WERI-Rb-1 (cell line): ENCODE data around the gene TM4SF5.

ENCODE experiments used
- DNase-seq: peaks from one replicate; pipeline ENCODE4 v3.0.0-alpha.2; 2020
- H3K27ac ChIP-seq: fragments of 250-450 bp; sonication (Bioruptor Pico); 2 replicates; pipeline ENCODE4 v1.5.1; 2020; ENCODE audit warnings: mild to moderate bottlenecking, moderate library complexity
- H3K27me3 ChIP-seq: fragments of 250-450 bp; sonication (Bioruptor Pico); 2 replicates; pipeline ENCODE4 v1.5.1; 2021; ENCODE audit warnings: mild to moderate bottlenecking, low read depth, moderate library complexity; ENCODE audit not compliant: insufficient read depth, severe bottlenecking
- H3K36me3 ChIP-seq: fragments of 250-450 bp; sonication (Bioruptor Pico); 2 replicates; pipeline ENCODE4 v1.5.1; 2020; ENCODE audit warnings: mild to moderate bottlenecking, moderate library complexity
- H3K4me3 ChIP-seq: 2 replicates; pipeline ENCODE4 v1.5.1; 2011; ENCODE audit warnings: low read depth, mild to moderate bottlenecking, control low read depth, low read length
- H3K9me3 ChIP-seq: fragments of 250-450 bp; sonication (Bioruptor Pico); 2 replicates; pipeline ENCODE4 v1.5.1; 2021; ENCODE audit warnings: mild to moderate bottlenecking, moderate library complexity; ENCODE audit not compliant: severe bottlenecking
- TF ChIP-seq, protein P1 (sequence below): IDR thresholded peaks from 2 replicates; pipeline ENCODE4 v1.5.1; 2011; ENCODE audit warnings: low read depth, mild to moderate bottlenecking, control low read depth, inconsistent platforms, low read length

Gene TM4SF5

DNA sequence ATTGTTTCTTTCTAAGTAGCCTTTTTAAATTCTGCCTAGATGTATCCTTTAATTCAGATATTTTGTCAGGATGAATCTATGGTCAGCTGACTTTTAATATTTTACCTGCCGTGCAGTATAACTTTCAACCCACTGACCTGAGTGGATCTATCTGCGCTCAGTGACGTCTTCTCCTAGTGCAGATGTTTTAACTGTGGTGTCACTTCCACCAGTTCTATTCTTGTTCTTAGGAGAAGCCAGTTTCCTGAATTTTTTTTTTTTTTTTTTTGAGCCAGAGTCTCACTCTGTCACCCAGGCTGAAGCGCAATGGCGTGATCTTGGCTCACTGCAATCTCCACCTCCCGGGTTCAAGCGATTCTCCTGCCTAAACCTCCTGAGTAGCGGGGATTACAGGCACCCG, 5.0 kb upstream of the TM4SF5 start:
- H3K36me3 ChIP-seq: no peaks in the 10 kb centered on the region
- no peaks in the 10 kb centered on the region for H3K27me3 ChIP-seq
- H3K27ac ChIP-seq: no peak overlapping the region
- TF ChIP-seq, protein P1, sequence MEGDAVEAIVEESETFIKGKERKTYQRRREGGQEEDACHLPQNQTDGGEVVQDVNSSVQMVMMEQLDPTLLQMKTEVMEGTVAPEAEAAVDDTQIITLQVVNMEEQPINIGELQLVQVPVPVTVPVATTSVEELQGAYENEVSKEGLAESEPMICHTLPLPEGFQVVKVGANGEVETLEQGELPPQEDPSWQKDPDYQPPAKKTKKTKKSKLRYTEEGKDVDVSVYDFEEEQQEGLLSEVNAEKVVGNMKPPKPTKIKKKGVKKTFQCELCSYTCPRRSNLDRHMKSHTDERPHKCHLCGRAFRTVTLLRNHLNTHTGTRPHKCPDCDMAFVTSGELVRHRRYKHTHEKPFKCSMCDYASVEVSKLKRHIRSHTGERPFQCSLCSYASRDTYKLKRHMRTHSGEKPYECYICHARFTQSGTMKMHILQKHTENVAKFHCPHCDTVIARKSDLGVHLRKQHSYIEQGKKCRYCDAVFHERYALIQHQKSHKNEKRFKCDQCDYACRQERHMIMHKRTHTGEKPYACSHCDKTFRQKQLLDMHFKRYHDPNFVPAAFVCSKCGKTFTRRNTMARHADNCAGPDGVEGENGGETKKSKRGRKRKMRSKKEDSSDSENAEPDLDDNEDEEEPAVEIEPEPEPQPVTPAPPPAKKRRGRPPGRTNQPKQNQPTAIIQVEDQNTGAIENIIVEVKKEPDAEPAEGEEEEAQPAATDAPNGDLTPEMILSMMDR: no peak
- DNase-seq: no peak
- H3K9me3 ChIP-seq: no peaks in the 10 kb centered on the region
- H3K4me3 ChIP-seq: no peak overlapping the region

DNA sequence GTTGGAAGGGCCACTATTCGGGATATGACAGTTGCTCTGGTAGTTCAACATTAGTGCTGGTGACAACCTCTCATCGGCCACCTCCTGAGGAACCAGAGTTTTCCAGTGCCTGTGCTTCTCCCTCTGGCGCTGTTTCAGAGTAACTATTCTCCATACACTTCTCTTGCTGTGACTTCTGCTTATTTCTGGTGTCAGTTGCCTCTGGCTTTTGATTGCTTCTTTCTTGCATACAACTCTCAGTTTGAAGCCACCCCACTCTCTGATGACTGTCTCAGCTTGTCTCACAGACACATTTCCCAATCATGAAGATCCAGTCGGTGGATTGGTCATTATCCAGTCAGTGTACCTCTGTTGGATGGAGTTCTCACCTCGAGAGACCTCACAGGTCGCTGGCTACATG, 3.4 kb upstream of the TM4SF5 start:
- Histone ChIP-seq H3K27ac (no peak overlapping the region), H3K36me3 (no peaks in the 10 kb centered on the region), H3K9me3 (no peaks in the 10 kb centered on the region), H3K27me3 (no peaks in the 10 kb centered on the region), H3K4me3 (no peak overlapping the region)
- TF ChIP-seq, protein P1: no peak
- no peak for DNase-seq

DNA sequence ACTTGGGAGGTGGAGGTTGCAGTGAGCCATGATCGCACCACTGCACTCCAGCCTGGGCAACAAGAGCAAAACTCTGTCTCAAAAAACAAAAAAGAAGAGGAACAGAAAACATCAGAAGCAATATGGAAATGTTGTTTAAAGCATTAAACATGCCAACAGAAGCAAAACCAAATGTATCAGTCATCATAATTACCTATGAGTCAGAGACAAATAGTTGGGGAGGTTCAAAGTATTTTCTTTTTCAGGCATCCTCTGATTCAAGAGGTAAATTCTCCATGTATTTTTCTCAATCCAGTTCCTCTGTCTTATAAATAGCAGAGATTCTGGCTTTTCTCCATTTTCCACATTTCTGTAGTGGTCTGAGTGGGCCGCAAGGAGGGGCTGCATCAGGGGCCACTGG, 2.1 kb upstream of the TM4SF5 start:
- Histone ChIP-seq H3K27ac (no peak overlapping the region), H3K9me3 (no peaks in the 10 kb centered on the region), H3K4me3 (no peak overlapping the region), H3K27me3 (no peaks in the 10 kb centered on the region), H3K36me3 (no peaks in the 10 kb centered on the region)
- TF ChIP-seq, protein P1: no peak
- no peak for DNase-seq

DNA sequence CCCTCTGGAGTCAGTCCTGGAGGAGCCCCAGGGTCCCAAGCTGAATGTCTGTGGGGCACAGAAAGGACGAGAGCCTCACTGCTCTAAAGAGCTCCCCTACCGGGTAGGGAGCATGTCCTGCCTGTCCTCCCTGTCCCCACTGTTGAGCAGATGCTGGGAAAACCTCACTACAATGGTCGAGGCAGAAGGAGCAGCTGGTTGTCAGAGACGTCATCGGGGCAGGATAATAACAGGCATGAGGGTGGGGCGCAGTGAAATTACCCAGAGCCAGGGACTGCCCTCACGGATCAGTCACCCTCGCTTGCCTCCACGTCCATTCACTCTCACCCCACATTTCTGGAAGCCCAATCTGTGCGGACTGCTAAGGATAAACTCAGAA, 538 bp downstream of the TM4SF5 start:
- Histone ChIP-seq H3K9me3 (no peaks in the 10 kb centered on the region), H3K36me3 (no peaks in the 10 kb centered on the region), H3K27me3 (no peaks in the 10 kb centered on the region), H3K27ac (no peak overlapping the region), H3K4me3 (no peak overlapping the region)
- DNase-seq: no peak
- TF ChIP-seq, protein P1: no peak

DNA sequence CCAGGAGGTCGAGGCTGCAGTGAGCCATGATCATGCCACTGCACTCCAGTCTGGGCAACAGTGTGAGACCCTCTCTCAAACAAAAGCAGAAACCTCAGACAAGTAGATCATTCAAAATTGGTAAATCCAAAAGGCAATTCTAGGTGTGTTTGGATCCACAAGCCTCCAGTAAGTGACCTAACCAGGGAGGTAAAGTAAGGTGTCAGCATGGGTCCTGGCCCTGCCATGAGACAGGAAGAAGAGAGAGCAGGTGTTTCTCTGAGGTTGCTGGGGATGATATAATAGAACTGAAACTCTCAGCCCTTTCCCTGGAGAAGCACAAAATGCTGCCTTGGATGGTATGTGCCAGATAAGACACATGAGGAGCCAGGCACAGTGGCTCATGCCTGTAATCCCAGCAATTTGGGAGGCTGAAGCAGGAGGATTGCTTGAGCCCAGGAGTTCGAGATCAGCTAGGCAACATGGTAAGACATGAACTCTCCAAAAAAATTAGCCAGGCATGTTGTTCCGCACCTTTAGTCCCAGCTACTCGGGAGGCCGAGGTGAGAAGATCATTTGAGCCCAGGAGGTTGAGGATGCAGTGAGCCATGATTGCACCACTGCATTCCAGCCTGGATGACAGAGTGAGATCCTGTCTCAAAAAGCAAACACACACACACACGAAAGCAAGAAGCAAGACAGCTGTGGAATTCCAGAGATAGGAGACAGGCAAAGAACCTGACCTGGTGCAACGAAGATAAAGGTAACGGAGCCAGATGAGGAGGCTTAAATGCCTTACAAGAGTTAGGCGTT, 6.5 kb downstream of the TM4SF5 start:
- no peaks in the 10 kb centered on the region for H3K27me3 ChIP-seq
- TF ChIP-seq, protein P1: no peak
- H3K9me3 ChIP-seq: no peaks in the 10 kb centered on the region
- no peaks in the 10 kb centered on the region for H3K36me3 ChIP-seq
- DNase-seq: no peak
- H3K27ac ChIP-seq: no peak overlapping the region
- H3K4me3 ChIP-seq: no peak overlapping the region
